ENCODE data around the gene ANKRD40CL. TPM values are rescaled to one million over a fixed set of nuclear protein-coding genes. Genes with fewer than 3 reads are reported as not detected.

Gene ANKRD40CL
- total and polyA plus RNA-seq, 4 donors = not detected

DNA sequence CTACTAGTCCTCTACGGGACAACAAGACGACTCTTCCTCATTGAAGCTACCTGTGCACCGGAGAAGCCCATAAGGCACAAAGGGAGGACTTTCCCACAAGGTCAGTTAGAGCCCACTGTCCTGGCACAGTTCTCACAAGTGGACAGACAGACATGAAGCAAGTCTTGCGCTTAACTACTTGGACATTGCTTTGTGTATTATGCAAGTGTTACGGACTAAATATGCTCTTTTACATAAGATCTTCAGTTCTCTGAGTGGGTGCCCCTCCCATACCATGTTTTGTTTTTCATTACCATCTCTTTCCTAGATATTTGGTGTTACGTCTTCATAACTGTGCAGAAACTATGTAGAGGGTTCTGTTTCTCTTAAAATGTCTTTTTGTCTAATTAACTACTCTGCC lies 18.1 kb downstream of the ANKRD40CL start:
- no peak for DNase-seq (ENCODE audit: low spot score)
- TF ChIP-seq, protein P1, sequence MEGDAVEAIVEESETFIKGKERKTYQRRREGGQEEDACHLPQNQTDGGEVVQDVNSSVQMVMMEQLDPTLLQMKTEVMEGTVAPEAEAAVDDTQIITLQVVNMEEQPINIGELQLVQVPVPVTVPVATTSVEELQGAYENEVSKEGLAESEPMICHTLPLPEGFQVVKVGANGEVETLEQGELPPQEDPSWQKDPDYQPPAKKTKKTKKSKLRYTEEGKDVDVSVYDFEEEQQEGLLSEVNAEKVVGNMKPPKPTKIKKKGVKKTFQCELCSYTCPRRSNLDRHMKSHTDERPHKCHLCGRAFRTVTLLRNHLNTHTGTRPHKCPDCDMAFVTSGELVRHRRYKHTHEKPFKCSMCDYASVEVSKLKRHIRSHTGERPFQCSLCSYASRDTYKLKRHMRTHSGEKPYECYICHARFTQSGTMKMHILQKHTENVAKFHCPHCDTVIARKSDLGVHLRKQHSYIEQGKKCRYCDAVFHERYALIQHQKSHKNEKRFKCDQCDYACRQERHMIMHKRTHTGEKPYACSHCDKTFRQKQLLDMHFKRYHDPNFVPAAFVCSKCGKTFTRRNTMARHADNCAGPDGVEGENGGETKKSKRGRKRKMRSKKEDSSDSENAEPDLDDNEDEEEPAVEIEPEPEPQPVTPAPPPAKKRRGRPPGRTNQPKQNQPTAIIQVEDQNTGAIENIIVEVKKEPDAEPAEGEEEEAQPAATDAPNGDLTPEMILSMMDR (IDR thresholded peaks at IDR 0.05; ENCODE audit: low read depth, low read length, missing input control) = no peak
- TF ChIP-seq EGR1 (IDR thresholded peaks at IDR 0.05; ENCODE audit: low read depth in 2 of 2) = no peak
- TF ChIP-seq FOXA1 (IDR thresholded peaks at IDR 0.05) = no peak
- no peak for TF ChIP-seq YY1 (IDR thresholded peaks at IDR 0.05)
- TF ChIP-seq REST (IDR thresholded peaks at IDR 0.05) = no peak
- TF ChIP-seq, protein P2, sequence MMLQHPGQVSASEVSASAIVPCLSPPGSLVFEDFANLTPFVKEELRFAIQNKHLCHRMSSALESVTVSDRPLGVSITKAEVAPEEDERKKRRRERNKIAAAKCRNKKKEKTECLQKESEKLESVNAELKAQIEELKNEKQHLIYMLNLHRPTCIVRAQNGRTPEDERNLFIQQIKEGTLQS (IDR thresholded peaks at IDR 0.05) = no peak
- no peak for TF ChIP-seq GABPA (IDR thresholded peaks at IDR 0.05 in 1 of 2, conservative IDR thresholded peaks at IDR 0.05 in 1 of 2)
- no peak for TF ChIP-seq MAX (IDR thresholded peaks at IDR 0.05)
- TF ChIP-seq SP1 (IDR thresholded peaks at IDR 0.05) = no peak
- no peak for TF ChIP-seq RAD21 (IDR thresholded peaks at IDR 0.05)
- TF ChIP-seq TAF1 (conservative IDR thresholded peaks at IDR 0.05) = no peak
- TF ChIP-seq FOXA2 (IDR thresholded peaks at IDR 0.05) = no peak
- no peak for TF ChIP-seq JUND (IDR thresholded peaks at IDR 0.05)
- no peak for TF ChIP-seq NR2F2 (IDR thresholded peaks at IDR 0.05)
- TF ChIP-seq, protein P3, sequence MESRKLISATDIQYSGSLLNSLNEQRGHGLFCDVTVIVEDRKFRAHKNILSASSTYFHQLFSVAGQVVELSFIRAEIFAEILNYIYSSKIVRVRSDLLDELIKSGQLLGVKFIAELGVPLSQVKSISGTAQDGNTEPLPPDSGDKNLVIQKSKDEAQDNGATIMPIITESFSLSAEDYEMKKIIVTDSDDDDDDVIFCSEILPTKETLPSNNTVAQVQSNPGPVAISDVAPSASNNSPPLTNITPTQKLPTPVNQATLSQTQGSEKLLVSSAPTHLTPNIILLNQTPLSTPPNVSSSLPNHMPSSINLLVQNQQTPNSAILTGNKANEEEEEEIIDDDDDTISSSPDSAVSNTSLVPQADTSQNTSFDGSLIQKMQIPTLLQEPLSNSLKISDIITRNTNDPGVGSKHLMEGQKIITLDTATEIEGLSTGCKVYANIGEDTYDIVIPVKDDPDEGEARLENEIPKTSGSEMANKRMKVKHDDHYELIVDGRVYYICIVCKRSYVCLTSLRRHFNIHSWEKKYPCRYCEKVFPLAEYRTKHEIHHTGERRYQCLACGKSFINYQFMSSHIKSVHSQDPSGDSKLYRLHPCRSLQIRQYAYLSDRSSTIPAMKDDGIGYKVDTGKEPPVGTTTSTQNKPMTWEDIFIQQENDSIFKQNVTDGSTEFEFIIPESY (IDR thresholded peaks at IDR 0.05) = no peak
- TF ChIP-seq HNF4A (conservative IDR thresholded peaks at IDR 0.05) = no peak
- TF ChIP-seq HNF4G (IDR thresholded peaks at IDR 0.05) = no peak
- TF ChIP-seq RXRA (IDR thresholded peaks at IDR 0.05) = no peak
- H3K27ac ChIP-seq (ENCODE audit: low read depth in 1 of 2, low read length in 2 of 2) = no peak overlapping the region
- no peaks in the 10 kb centered on the region for H3K27me3 ChIP-seq (ENCODE audit: control insufficient read depth in 4 of 4, insufficient read depth in 4 of 4, low read length in 3 of 4)
- no peak overlapping the region for H3K9ac ChIP-seq (ENCODE audit: low read depth in 1 of 2, low read length in 2 of 2)
- no peaks in the 10 kb centered on the region for H3K9me3 ChIP-seq (ENCODE audit: control insufficient read depth in 4 of 4, low read length in 3 of 4)
- no peaks in the 10 kb centered on the region for H3K4me1 ChIP-seq (ENCODE audit: control insufficient read depth in 4 of 4, insufficient read depth in 4 of 4, low read length in 3 of 4)
- no peak overlapping the region for H3K4me3 ChIP-seq (ENCODE audit: low read depth in 1 of 3, low read length in 3 of 3)
- H3K36me3 ChIP-seq (ENCODE audit: control insufficient read depth in 4 of 4, insufficient read depth in 3 of 4, low read depth in 1 of 4, low read length in 3 of 4) = peaks cover 10 to 88% (median 74%) of the 10 kb centered on the region in 4 donors
- 84% methylated on average over 6 of the region's 6 CpGs for WGBS

Measured in liver (tissue), 9 donors.